Measurements from ENCODE around the gene TMEM223.
"Not testable (repeated sequence)": the region's sequence is repeated elsewhere in the genome, so short reads cannot be mapped to it uniquely, and the experiment has no call there.

DNA sequence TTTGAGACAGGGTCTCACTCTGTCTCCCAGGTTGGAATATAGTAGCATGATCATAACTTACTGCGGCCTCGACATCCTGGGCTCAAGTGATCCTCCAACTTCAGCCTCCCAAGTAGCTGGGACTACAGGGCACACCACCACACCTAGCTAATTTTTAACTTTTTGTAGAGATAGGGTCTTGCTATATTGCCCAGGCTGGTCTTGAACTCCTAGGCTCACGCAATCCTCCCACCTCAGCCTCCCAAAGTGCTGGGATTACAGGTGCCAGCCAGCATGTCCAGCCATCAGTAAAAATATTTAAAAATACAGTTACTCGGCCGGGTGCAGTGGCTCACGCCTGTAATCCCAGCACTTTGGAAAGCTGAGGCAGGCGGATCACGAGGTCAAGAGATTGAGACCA, 36.3 kb upstream of the TMEM223 start:
- TF ChIP-seq, protein P1, sequence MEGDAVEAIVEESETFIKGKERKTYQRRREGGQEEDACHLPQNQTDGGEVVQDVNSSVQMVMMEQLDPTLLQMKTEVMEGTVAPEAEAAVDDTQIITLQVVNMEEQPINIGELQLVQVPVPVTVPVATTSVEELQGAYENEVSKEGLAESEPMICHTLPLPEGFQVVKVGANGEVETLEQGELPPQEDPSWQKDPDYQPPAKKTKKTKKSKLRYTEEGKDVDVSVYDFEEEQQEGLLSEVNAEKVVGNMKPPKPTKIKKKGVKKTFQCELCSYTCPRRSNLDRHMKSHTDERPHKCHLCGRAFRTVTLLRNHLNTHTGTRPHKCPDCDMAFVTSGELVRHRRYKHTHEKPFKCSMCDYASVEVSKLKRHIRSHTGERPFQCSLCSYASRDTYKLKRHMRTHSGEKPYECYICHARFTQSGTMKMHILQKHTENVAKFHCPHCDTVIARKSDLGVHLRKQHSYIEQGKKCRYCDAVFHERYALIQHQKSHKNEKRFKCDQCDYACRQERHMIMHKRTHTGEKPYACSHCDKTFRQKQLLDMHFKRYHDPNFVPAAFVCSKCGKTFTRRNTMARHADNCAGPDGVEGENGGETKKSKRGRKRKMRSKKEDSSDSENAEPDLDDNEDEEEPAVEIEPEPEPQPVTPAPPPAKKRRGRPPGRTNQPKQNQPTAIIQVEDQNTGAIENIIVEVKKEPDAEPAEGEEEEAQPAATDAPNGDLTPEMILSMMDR (IDR thresholded peaks at IDR 0.05), result not testable (repeated sequence)
- not testable (repeated sequence) for TF ChIP-seq POLR2A, POLR2AphosphoS5, EP300 (IDR thresholded peaks at IDR 0.05)
